GM21381 (cell line): Measurements from ENCODE around the gene SLC39A1.
"Not testable (repeated sequence)": the region's sequence is repeated elsewhere in the genome, so short reads cannot be mapped to it uniquely, and the experiment has no call there.

ENCODE experiments used
- ATAC-seq: cut with Tn5 transposase; IDR thresholded peaks from one replicate; pipeline ENCODE4 v1.9.1; 2021; ENCODE audit warnings: mild to moderate bottlenecking, moderate library complexity; ENCODE audit not compliant: unreplicated experiment

The SLC39A1 gene

DNA sequence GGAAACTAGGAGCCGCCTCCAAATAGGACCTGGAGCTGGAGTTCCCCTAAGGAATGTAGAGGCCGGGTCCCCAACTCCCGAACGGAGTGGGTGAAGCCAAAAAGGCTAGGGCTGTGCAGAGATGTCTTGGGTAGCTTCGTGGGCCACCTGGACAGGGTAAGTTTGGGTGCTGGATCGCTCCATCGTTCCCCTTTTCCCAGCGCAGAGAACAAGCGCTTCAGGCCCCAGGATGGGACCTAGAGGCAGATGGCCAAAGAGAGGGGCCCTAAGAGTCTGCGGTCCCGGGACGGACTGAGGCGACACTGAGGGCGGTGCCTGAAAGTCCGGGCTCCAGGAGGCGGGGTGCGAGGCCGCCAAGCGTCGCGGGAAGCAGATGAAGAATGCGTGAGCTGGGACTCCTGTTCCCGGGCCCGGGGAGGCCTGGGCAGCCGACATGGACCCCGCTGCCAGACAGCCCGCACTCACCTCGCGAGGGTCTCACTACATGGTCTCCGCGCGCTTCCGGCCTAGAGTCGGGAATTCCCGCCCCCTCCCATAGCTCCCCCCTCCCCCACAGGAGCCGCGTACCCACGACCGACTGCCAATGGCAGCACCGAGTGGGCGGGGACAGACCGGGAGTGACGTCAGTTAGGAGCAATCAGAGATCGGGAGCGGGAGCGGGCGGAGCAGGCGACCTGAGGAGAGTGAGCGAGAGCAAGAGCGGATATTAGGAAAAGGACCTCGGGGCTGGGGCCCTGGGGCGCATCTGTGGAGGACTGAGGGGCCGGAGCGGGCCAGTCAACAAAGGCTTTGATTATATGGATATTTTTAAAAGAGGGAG, at the start of gene SLC39A1:
TSS of gene SLC39A1 (minus strand) at position 508 of the 820 bp plus-strand sequence. CDS start 822 bp downstream, outside the sequence.
- peak; percentile 50 for ATAC-seq

GRCh38 chr1:154012543-154012942, 49.2 kb upstream of the SLC39A1 start:
- not testable (repeated sequence) for ATAC-seq

- ATAC-seq = no peak
Observed at GRCh38 chr1:154012129-154012528, 48.8 kb upstream of the SLC39A1 start.

DNA sequence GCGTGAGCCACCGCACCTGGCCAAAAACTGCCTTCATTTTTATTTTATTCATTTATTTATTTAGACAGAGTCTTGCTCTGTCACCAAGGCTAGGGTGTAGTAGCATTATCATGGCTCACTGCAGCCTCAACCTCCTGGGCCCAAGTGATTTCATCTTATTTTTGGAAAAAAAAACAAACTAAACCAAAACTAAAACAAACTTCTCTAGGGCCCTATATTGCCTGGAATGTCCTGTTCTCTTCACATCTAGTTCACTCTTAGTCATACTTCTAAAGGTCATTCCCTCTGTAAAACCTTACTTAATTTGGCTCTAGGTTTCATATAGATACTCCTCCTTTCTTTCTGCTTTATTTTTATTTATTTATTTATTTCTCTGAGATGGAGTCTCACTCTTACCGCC, 42.8 kb upstream of the SLC39A1 start:
- no peak for ATAC-seq

DNA sequence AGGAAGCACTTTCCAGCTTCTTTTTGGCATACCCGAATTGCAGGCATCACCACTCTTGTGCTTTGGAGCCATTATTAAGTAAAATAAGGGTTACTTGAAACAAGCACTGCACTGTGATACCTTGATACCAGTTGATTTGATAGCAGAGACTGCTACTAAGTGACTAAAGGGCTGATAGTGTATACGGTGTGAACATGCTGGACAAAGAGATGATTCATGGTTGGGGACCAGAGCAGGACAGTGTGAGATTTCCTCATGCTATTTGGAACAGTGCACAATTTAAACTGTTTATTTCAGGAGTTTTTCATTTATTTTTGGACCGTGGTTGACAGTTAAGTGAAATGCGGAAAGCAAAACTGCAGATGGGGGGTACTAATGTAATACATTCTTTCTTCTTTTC, 37.1 kb upstream of the SLC39A1 start:
- no peak for ATAC-seq

DNA sequence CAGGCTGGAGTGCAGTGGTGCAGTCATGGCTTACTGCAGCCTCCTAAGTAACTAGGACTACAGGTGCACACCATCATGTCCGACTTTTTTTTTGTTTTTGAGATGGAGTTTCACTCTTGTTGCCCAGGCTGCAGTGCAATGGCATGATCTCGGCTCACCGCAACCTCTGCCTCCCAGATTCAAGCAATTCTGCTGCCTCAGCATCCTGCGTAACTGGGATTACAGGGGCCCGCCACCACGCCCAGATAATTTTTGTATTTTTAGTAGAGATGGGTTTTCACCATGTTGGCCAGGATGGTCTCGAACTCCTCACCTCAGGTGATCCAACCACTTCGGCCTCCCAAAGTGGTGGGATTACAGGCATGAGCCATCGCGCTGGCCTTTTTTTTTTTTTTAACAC, 33.5 kb upstream of the SLC39A1 start:
- ATAC-seq = not testable (repeated sequence)

DNA sequence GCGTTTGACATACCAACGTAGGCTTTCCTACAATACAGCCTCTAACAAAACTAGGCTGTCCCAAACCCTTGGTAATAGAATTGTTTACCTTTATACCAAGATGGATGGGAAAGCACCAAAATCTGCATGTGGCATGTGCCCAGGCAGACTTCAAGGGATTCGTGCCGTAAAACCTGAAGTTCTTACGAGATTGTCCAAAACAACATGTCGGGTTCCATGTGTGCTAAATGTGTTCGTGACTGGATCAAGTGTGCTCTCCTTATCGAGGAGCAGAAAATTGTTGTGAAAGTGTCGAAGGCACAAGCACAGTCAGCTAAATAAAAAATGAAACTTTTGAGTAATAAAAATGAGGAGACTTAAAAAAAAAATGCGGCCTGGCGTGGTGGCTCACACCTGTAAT, 32.3 kb upstream of the SLC39A1 start:
- no peak for ATAC-seq

GRCh38 chr1:153995202-153995601, 31.9 kb upstream of the SLC39A1 start:
- ATAC-seq = no peak

- ATAC-seq = no peak
Observed at GRCh38 chr1:153991806-153992205, 28.5 kb upstream of the SLC39A1 start.

GRCh38 chr1:153991151-153991630, 27.9 kb upstream of the SLC39A1 start:
- no peak for ATAC-seq

GRCh38 chr1:153990468-153991150, 27.3 kb upstream of the SLC39A1 start, which contains the start of gene RPS27:
Gene RPS27, plus strand, starts transcription at chr1:153990762. Its CDS starts 35 bp downstream, at chr1:153990797.
- ATAC-seq = peak; percentile 73

- ATAC-seq = no peak
Observed at GRCh38 chr1:153987621-153988020, 24.3 kb upstream of the SLC39A1 start.

- ATAC-seq = no peak
Observed at GRCh38 chr1:153985941-153986761, 22.8 kb upstream of the SLC39A1 start, which contains the start of gene RAB13. Gene RAB13, minus strand, starts transcription at chr1:153986339. Its CDS starts 103 bp downstream, at chr1:153986236.

- no peak for ATAC-seq
Observed at GRCh38 chr1:153985341-153985912, 22.1 kb upstream of the SLC39A1 start.

GRCh38 chr1:153984123-153984894, 21.0 kb upstream of the SLC39A1 start:
- ATAC-seq = no peak

DNA sequence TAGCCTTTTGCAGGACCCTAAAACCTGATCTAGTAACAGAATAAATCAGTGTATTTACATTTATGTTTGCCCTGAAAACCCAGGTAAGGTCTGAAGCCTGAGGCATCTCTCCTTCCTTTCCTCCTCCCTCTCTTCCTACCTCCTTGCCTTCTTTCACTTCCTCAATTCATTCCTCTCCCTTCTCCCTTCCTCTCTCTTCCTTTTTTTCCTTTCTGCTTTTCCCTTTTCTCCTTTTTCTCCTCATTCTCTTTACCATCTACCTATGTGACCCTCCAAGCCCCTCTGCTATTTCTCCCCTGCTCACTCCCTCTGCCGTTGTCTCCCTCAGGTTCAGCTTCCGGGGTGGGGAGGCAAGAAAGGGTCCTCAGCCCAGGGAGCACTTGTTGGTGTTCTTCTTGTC, 18.4 kb upstream of the SLC39A1 start:
- not testable (repeated sequence) for ATAC-seq

- ATAC-seq = not testable (repeated sequence)
Observed at GRCh38 chr1:153979091-153979490, 15.8 kb upstream of the SLC39A1 start.

GRCh38 chr1:153978274-153978909, 15.1 kb upstream of the SLC39A1 start:
- ATAC-seq = no peak
